Coronary artery (tissue), 2 donors: Measurements from ENCODE around the gene RNU2-63P.
"Not testable (repeated sequence)": the region's sequence is repeated elsewhere in the genome, so short reads cannot be mapped to it uniquely, and the experiment has no call there.

ENCODE experiments used
- DNase-seq: peaks from one replicate; pipeline ENCODE4 v3.0.0-alpha.2; 2017; ENCODE audit warnings: low spot score
- H3K27ac ChIP-seq, 2 donors: fragments of 200-600 bp; sonication (generic); one replicate each; pipeline ENCODE4 v1.5.1; 2016 to 2019
- H3K4me3 ChIP-seq: fragments of 200-600 bp; sonication (generic); 2 replicates; pipeline ENCODE4 v1.5.1; 2016; ENCODE audit warnings: mild to moderate bottlenecking, moderate library complexity
- TF ChIP-seq, protein P1 (sequence below): fragments of 200-600 bp; sonication (generic); IDR thresholded peaks from one replicate; pipeline ENCODE4 v1.5.1; 2019; ENCODE audit warnings: antibody characterized with exemption

Gene RNU2-63P

DNA sequence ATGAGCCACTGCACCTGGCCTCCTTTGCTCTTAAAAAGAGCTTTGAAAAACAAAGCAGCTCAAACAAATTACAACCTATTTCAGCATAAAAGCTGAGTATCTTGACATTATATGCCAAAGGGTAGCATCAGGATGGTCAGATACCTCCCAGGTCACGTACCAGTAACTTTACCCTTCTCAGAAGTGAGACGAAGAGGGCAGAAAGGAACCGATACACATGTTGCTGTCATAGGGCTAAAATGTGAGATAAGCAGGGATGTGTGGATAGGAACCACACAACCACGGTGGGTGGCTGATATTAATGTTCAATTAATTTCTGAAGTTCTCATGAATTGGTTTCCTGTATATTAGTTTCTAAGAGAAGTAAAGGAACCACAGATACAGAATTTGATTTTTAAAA, 12.6 kb upstream of the RNU2-63P start:
- Histone ChIP-seq H3K27ac (no peak overlapping the region), H3K4me3 (no peak overlapping the region)
- DNase-seq, result no peak
- TF ChIP-seq, protein P1, sequence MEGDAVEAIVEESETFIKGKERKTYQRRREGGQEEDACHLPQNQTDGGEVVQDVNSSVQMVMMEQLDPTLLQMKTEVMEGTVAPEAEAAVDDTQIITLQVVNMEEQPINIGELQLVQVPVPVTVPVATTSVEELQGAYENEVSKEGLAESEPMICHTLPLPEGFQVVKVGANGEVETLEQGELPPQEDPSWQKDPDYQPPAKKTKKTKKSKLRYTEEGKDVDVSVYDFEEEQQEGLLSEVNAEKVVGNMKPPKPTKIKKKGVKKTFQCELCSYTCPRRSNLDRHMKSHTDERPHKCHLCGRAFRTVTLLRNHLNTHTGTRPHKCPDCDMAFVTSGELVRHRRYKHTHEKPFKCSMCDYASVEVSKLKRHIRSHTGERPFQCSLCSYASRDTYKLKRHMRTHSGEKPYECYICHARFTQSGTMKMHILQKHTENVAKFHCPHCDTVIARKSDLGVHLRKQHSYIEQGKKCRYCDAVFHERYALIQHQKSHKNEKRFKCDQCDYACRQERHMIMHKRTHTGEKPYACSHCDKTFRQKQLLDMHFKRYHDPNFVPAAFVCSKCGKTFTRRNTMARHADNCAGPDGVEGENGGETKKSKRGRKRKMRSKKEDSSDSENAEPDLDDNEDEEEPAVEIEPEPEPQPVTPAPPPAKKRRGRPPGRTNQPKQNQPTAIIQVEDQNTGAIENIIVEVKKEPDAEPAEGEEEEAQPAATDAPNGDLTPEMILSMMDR, result no peak

GRCh38 chr2:88027697-88028389, 11.5 kb upstream of the RNU2-63P start:
- TF ChIP-seq, protein P1, result no peak
- no peak for DNase-seq
- Histone ChIP-seq H3K27ac (no peak overlapping the region), H3K4me3 (no peak overlapping the region)

GRCh38 chr2:88024509-88024908, 8.2 kb upstream of the RNU2-63P start:
- DNase-seq, result no peak
- H3K27ac ChIP-seq, result no peak overlapping the region
- no peak overlapping the region for H3K4me3 ChIP-seq
- TF ChIP-seq, protein P1, result no peak

DNA sequence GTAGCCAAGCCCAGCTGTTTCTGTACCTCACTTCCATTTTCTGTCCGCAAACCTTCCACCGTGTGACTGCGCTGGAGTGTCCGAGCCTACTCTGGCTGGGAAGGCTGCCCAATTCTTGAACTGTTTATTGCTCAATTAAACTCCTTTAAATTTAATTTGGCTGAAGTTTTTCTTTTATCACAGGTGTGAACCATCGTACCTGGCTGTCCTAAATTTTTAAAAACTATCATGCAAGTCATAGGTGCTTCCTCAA, 6.2 kb upstream of the RNU2-63P start:
- H3K27ac ChIP-seq, result no peak overlapping the region
- TF ChIP-seq, protein P1, result no peak
- no peak overlapping the region for H3K4me3 ChIP-seq
- DNase-seq, result no peak

DNA sequence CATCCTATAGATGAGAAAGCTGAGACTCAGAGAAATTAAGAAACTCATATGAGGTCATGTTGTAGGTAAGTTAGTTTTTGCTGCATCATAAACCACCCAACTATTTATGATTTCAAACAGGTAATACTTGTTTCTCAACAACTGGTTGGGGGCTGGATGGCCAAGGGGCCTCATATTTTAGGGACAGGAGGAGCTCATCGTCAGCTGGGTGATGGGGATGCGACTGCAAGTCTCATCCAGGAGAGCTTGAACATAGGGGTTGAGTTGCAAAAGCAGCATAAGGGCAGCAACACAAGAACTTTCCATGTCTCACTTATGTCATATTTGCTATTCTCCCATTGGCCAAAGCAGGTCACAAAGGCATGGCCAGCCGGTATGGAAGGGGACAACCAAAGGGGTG, 3.6 kb upstream of the RNU2-63P start:
- TF ChIP-seq, protein P1, result no peak
- no peak overlapping the region for H3K27ac ChIP-seq
- no peak overlapping the region for H3K4me3 ChIP-seq
- DNase-seq, result no peak

- Histone ChIP-seq H3K4me3 (no peak overlapping the region), H3K27ac (no peak overlapping the region)
- no peak for DNase-seq
- TF ChIP-seq, protein P1, result no peak
These were observed 2.6 kb upstream of the RNU2-63P start for GRCh38 chr2:88018909-88019308.

GRCh38 chr2:88018077-88018805, 1.9 kb upstream of the RNU2-63P start:
- DNase-seq, result not testable (repeated sequence)

GRCh38 chr2:88017780-88018038, 1.4 kb upstream of the RNU2-63P start:
- H3K27ac ChIP-seq, H3K4me3 ChIP-seq, DNase-seq: not testable (repeated sequence)

More at GRCh38 chr2:88018077-88018805, 1.9 kb upstream of the RNU2-63P start:
- H3K4me3 ChIP-seq, H3K27ac ChIP-seq: not testable (repeated sequence)
